SU-DHL-6 (cell line): ENCODE data around the gene KRT12.

ENCODE experiments used
- EZH2phosphoT487 ChIP-seq: fragments of 200-600 bp; sonication (generic), shearing (Covaris generic); conservative IDR thresholded peaks from 2 replicates; pipeline ENCODE4 v1.6.1; 2018; ENCODE audit warnings: mild to moderate bottlenecking, antibody characterized with exemption, low read length, moderate library complexity, mixed read lengths
- TF ChIP-seq, protein P1 (sequence below): fragments of 200-600 bp; sonication (generic); IDR thresholded peaks from one replicate; pipeline ENCODE4 v1.5.1; 2017; ENCODE audit warnings: antibody characterized with exemption, mild to moderate bottlenecking, low read length, moderate library complexity; ENCODE audit not compliant: insufficient read depth, poor library complexity, severe bottlenecking

DNA sequence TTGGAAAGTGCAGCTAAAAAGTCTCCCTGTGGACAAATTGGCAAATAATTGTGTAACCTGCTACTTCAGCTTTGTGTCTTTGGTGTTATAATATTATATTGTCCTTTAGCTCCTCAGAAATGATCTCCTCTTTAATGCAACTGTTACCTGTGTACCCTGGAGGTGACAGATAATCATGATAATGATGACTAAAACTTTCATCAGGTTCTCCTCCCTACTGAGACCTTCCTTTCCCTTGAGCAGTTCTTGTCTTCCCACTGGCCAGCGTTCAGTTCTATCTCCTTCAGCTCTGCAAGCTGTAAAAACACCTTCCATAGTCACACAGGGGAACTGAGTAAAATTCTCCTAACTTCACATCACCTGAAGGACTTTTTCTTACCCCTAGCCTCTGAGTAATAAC is 14.7 kb downstream of the KRT12 start:
- TF ChIP-seq, protein P1, sequence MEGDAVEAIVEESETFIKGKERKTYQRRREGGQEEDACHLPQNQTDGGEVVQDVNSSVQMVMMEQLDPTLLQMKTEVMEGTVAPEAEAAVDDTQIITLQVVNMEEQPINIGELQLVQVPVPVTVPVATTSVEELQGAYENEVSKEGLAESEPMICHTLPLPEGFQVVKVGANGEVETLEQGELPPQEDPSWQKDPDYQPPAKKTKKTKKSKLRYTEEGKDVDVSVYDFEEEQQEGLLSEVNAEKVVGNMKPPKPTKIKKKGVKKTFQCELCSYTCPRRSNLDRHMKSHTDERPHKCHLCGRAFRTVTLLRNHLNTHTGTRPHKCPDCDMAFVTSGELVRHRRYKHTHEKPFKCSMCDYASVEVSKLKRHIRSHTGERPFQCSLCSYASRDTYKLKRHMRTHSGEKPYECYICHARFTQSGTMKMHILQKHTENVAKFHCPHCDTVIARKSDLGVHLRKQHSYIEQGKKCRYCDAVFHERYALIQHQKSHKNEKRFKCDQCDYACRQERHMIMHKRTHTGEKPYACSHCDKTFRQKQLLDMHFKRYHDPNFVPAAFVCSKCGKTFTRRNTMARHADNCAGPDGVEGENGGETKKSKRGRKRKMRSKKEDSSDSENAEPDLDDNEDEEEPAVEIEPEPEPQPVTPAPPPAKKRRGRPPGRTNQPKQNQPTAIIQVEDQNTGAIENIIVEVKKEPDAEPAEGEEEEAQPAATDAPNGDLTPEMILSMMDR: no peak
- no peak for TF ChIP-seq EZH2phosphoT487
